WTC11 (cell line): ENCODE data around the gene FHOD3. TPM values are rescaled to one million over a fixed set of nuclear protein-coding genes. Genes with fewer than 3 reads are reported as not detected.

ENCODE experiments used
- ATAC-seq: fragments of 200-7000 bp; cut with Tn5 transposase; 2 replicates; pipeline ENCODE4 v1.10.0; 2021; ENCODE audit warnings: mild to moderate bottlenecking, moderate library complexity
- CTCF ChIA-PET: fragments of 300-600 bp; sonication (Branson Sonifier 250); formaldehyde crosslinking; loops from one replicate; lab custom pipeline; 2021; ENCODE audit warnings: antibody characterized with exemption; lab: Charles Lee
- POLR2A ChIA-PET: fragments of 350-600 bp; sonication (Branson Sonifier 250); formaldehyde crosslinking; loops from one replicate; lab custom pipeline; 2021; ENCODE audit warnings: antibody characterized with exemption; lab: Charles Lee
- DNase-seq: peaks from one replicate; pipeline ENCODE4 v3.0.0; 2021; ENCODE audit warnings: low spot score
- H3K27ac Mint-ChIP-seq: 2 replicates; pipeline ENCODE4 v1.8.0; 2021; ENCODE audit warnings: mixed read lengths
- H3K27me3 Mint-ChIP-seq: 2 replicates; pipeline ENCODE4 v1.8.0; 2021; ENCODE audit warnings: low read depth, mild to moderate bottlenecking, moderate library complexity, mixed read lengths
- H3K36me3 Mint-ChIP-seq: 2 replicates; pipeline ENCODE4 v1.8.0; 2021; ENCODE audit warnings: mixed read lengths
- H3K4me1 Mint-ChIP-seq: 2 replicates; pipeline ENCODE4 v1.8.0; 2022; ENCODE audit warnings: mixed read lengths
- H3K4me3 Mint-ChIP-seq: 2 replicates; pipeline ENCODE4 v1.8.0; 2021; ENCODE audit warnings: mild to moderate bottlenecking, moderate library complexity, mixed read lengths
- H3K9me3 Mint-ChIP-seq: 2 replicates; pipeline ENCODE4 v1.8.0; 2021; ENCODE audit warnings: mixed read lengths
- ATF2 ChIP-seq: sonication (generic); formaldehyde crosslinking; IDR thresholded peaks from 2 replicates; pipeline ENCODE4 v1.8.1; 2022; ENCODE audit warnings: low read depth, missing genetic modification reagents, borderline replicate concordance
- CBFB ChIP-seq: sonication (generic); formaldehyde crosslinking; IDR thresholded peaks from 2 replicates; pipeline ENCODE4 v1.8.1; 2022; ENCODE audit warnings: mild to moderate bottlenecking, low read depth, missing genetic modification reagents
- CTCF ChIP-seq: fragments of 200-600 bp; IDR thresholded peaks from 2 replicates; pipeline ENCODE4 v1.8.0; 2022; ENCODE audit warnings: antibody characterized with exemption
- E2F1 ChIP-seq: sonication (generic); formaldehyde crosslinking; IDR thresholded peaks from 2 replicates; pipeline ENCODE4 v1.8.0; 2022; ENCODE audit warnings: mild to moderate bottlenecking, missing genetic modification reagents
- E2F4 ChIP-seq: sonication (generic); formaldehyde crosslinking; IDR thresholded peaks from 2 replicates; pipeline ENCODE4 v1.8.1; 2022; ENCODE audit warnings: low read depth, mild to moderate bottlenecking, moderate library complexity, missing genetic modification reagents, borderline replicate concordance
- ELF4 ChIP-seq: sonication (generic); formaldehyde crosslinking; IDR thresholded peaks from 2 replicates; pipeline ENCODE4 v1.8.1; 2022; ENCODE audit warnings: low read depth, mild to moderate bottlenecking, moderate library complexity, missing genetic modification reagents
- ESRRA ChIP-seq: sonication (generic); formaldehyde crosslinking; IDR thresholded peaks from 2 replicates; pipeline ENCODE4 v1.8.1; 2022; ENCODE audit warnings: mild to moderate bottlenecking, missing genetic modification reagents, borderline replicate concordance
- GABPB1 ChIP-seq: sonication (generic); formaldehyde crosslinking; IDR thresholded peaks from 2 replicates; pipeline ENCODE4 v1.8.1; 2023; ENCODE audit warnings: mild to moderate bottlenecking, missing genetic modification reagents
- GTF2I ChIP-seq: fragments of 250-450 bp; sonication (Bioruptor Pico); conservative IDR thresholded peaks from 2 replicates; pipeline ENCODE4 v1.4.0; 2021; ENCODE audit warnings: mild to moderate bottlenecking
- NR2C2 ChIP-seq: sonication (generic); formaldehyde crosslinking; IDR thresholded peaks from 2 replicates; pipeline ENCODE4 v1.8.0; 2022; ENCODE audit warnings: mild to moderate bottlenecking, missing genetic modification reagents
- SMAD3 ChIP-seq: sonication (generic); formaldehyde crosslinking; IDR thresholded peaks from 2 replicates; pipeline ENCODE4 v1.8.0; 2022; ENCODE audit warnings: missing genetic modification reagents, mild to moderate bottlenecking, borderline replicate concordance
- USF1 ChIP-seq: sonication (generic); formaldehyde crosslinking; IDR thresholded peaks from 2 replicates; pipeline ENCODE4 v1.8.0; 2022; ENCODE audit warnings: mild to moderate bottlenecking, missing genetic modification reagents
- ZMAT4 ChIP-seq: fragments of 250-450 bp; sonication (Bioruptor Pico); IDR thresholded peaks from 2 replicates; pipeline ENCODE4 v1.9.0; 2021; ENCODE audit warnings: mild to moderate bottlenecking
- ZNF263 ChIP-seq: sonication (generic); formaldehyde crosslinking; IDR thresholded peaks from 2 replicates; pipeline ENCODE4 v1.8.1; 2022; ENCODE audit warnings: low read depth, mild to moderate bottlenecking, moderate library complexity, missing genetic modification reagents
- ZNF423 ChIP-seq: fragments of 250-450 bp; sonication (Bioruptor Pico); IDR thresholded peaks from 2 replicates; pipeline ENCODE4 v2.1.2; 2022; ENCODE audit warnings: mild to moderate bottlenecking, moderate library complexity
- ZSCAN18 ChIP-seq: fragments of 250-450 bp; sonication (Bioruptor Pico); IDR thresholded peaks from 2 replicates; pipeline ENCODE4 v2.1.2; 2022; ENCODE audit warnings: mild to moderate bottlenecking, moderate library complexity
- total RNA-seq: library from RNA; stranded (reverse); gene quantifications from 3 replicates; pipeline ENCODE4 v1.2.3, GENCODE V29; 2021

FHOD3 gene
- total RNA-seq, 1 experiment from 2014 or later, result 3.8 TPM

GRCh38 chr18:36298126-36298741 is 721 bp downstream of the FHOD3 start:
- Mint-ChIP-seq H3K27ac (no peak overlapping the region), H3K36me3 (no peaks in the 10 kb centered on the region), H3K4me1 (peaks cover 9% of the 10 kb centered on the region), H3K9me3 (no peaks in the 10 kb centered on the region), H3K4me3 (peak overlapping the region; percentile 41), H3K27me3 (peaks cover 27% of the 10 kb centered on the region)
- ChIA-PET POLR2A (interaction anchor here (1.2 kb wide), 1 partner anchor 110 kb away, joined by 6 read pairs; no protein-coding TSS in a partner anchor), CTCF (interaction anchor here (0.5 to 3.6 kb wide), 7 partner anchors 13 to 269 kb away, joined by 3 to 26 read pairs (median 5); no protein-coding TSS in a partner anchor)
- DNase-seq (peak; percentile 66), ATAC-seq (peak; percentile 36)
- TF ChIP-seq CTCF (no peak), E2F4 (peak; percentile 43; the same call in 1 of the 2 replicates), ATF2 (CRISPR knock-in tag) (0 out of 2 replicates have a peak, but pooled peaks have one; percentile 24)

- peaks cover 27% of the 10 kb centered on the region for H3K27me3 Mint-ChIP-seq
- peak overlapping the region; percentile 51 for H3K4me3 Mint-ChIP-seq
- CTCF ChIA-PET, result interaction anchor here (0.6 to 3.6 kb wide), 5 partner anchors 12 to 356 kb away, joined by 3 to 26 read pairs (median 6); no protein-coding TSS in a partner anchor
- DNase-seq (no peak), ATAC-seq (no peak)
- no peak for TF ChIP-seq ZSCAN18 (CRISPR knock-in tag)
- TF ChIP-seq ESRRA, result no peak
- TF ChIP-seq ZMAT4, result no peak
- TF ChIP-seq GTF2I, result no peak
- peaks cover 13% of the 10 kb centered on the region for H3K4me1 Mint-ChIP-seq
- no peaks in the 10 kb centered on the region for H3K36me3 Mint-ChIP-seq
- POLR2A ChIA-PET, result no interaction called here
- no peak overlapping the region for H3K27ac Mint-ChIP-seq
- no peaks in the 10 kb centered on the region for H3K9me3 Mint-ChIP-seq
Measured at GRCh38 chr18:36299015-36299414, 1.5 kb downstream of the FHOD3 start.

- ChIA-PET CTCF (no interaction called here), POLR2A (no interaction called here)
- no peak for TF ChIP-seq NR2C2 (CRISPR knock-in tag)
- TF ChIP-seq GABPB1 (CRISPR knock-in tag), result no peak
- TF ChIP-seq SMAD3 (CRISPR knock-in tag), result no peak
- TF ChIP-seq ZNF263 (CRISPR knock-in tag), result no peak
- ATAC-seq (no peak), DNase-seq (no peak)
- Mint-ChIP-seq H3K36me3 (no peaks in the 10 kb centered on the region), H3K27me3 (peaks cover 27% of the 10 kb centered on the region), H3K4me1 (peaks cover 13% of the 10 kb centered on the region), H3K4me3 (no peak overlapping the region), H3K27ac (no peak overlapping the region), H3K9me3 (no peaks in the 10 kb centered on the region)
Measured at GRCh38 chr18:36300211-36300610, 2.7 kb downstream of the FHOD3 start.

- Mint-ChIP-seq H3K27me3 (peaks cover 27% of the 10 kb centered on the region), H3K4me3 (no peak overlapping the region), H3K36me3 (no peaks in the 10 kb centered on the region), H3K9me3 (no peaks in the 10 kb centered on the region), H3K4me1 (peaks cover 13% of the 10 kb centered on the region), H3K27ac (no peak overlapping the region)
- POLR2A ChIA-PET, result no interaction called here
- CTCF ChIA-PET, result interaction anchor here (1.2 kb wide), 1 partner anchor 110 kb away, joined by 7 read pairs; no protein-coding TSS in a partner anchor
- ATAC-seq (no peak), DNase-seq (no peak)
- TF ChIP-seq ZNF423 (CRISPR knock-in tag) (no peak), E2F4 (no peak), ZSCAN18 (CRISPR knock-in tag) (no peak), USF1 (CRISPR knock-in tag) (no peak), ELF4 (no peak), E2F1 (no peak), CBFB (CRISPR knock-in tag) (no peak)
Measured at GRCh38 chr18:36301884-36302283, 4.4 kb downstream of the FHOD3 start.
